Trophoblast cell (in vitro differentiated cells and primary cell): ENCODE measurements around the gene DTD1.
A peak's percentile ranks its signal among the peaks of the same experiment; 100 is the strongest.

ENCODE experiments used
- DNase-seq, 2 donors: peaks; one replicate each; pipeline ENCODE4 v3.0.0-alpha.2; 2016
- H2AFZ ChIP-seq: 2 replicates; pipeline ENCODE4 v1.6.1; 2013; ENCODE audit warnings: low read length, moderate library complexity, mild to moderate bottlenecking; ENCODE audit not compliant: insufficient read depth, poor library complexity
- H2AK5ac ChIP-seq: 2 replicates; pipeline ENCODE4 v1.6.1; 2013; ENCODE audit warnings: mild to moderate bottlenecking, low read length
- H2BK120ac ChIP-seq: 2 replicates; pipeline ENCODE4 v1.6.1; 2013; ENCODE audit warnings: low read length, mild to moderate bottlenecking, moderate library complexity; ENCODE audit not compliant: insufficient read depth, poor library complexity
- H2BK12ac ChIP-seq: 2 replicates; pipeline ENCODE4 v1.6.1; 2013; ENCODE audit warnings: mild to moderate bottlenecking, low read length, moderate library complexity
- H2BK5ac ChIP-seq: 2 replicates; pipeline ENCODE4 v1.6.1; 2013; ENCODE audit warnings: low read length, low read depth, moderate library complexity, mild to moderate bottlenecking; ENCODE audit not compliant: poor library complexity
- H3K14ac ChIP-seq: 2 replicates; pipeline ENCODE4 v1.6.1; 2013; ENCODE audit warnings: mild to moderate bottlenecking, low read length
- H3K18ac ChIP-seq: 2 replicates; pipeline ENCODE4 v1.6.1; 2013; ENCODE audit warnings: mild to moderate bottlenecking, low read length
- H3K23ac ChIP-seq: 2 replicates; pipeline ENCODE4 v1.6.1; 2013; ENCODE audit warnings: low read length
- H3K27ac ChIP-seq: 2 replicates; pipeline ENCODE4 v1.5.1; 2013; ENCODE audit warnings: low read depth, mild to moderate bottlenecking, inconsistent platforms, low read length, moderate library complexity
- H3K27me3 ChIP-seq: 2 replicates; pipeline ENCODE4 v1.6.1; 2013; ENCODE audit warnings: inconsistent platforms, mild to moderate bottlenecking, low read length, moderate library complexity; ENCODE audit not compliant: insufficient read depth
- H3K36me3 ChIP-seq, 2 experiments: 1 replicate in 1 of 2; 2 replicates in 1 of 2; pipeline ENCODE4 v1.6.1; 2013; ENCODE audit warnings: low read length in 2 of 2, mild to moderate bottlenecking in 2 of 2, moderate library complexity in 1 of 2; ENCODE audit not compliant: insufficient read depth in 2 of 2, control insufficient read depth in 1 of 2
- H3K4ac ChIP-seq: 2 replicates; pipeline ENCODE4 v1.6.1; 2013; ENCODE audit warnings: low read depth, mild to moderate bottlenecking, low read length, moderate library complexity
- H3K4me1 ChIP-seq, 2 experiments: 1 replicate in 1 of 2; 2 replicates in 1 of 2; pipeline ENCODE4 v1.6.1; 2013; ENCODE audit warnings: low read length in 2 of 2, mild to moderate bottlenecking in 2 of 2, moderate library complexity in 1 of 2; ENCODE audit not compliant: insufficient read depth in 2 of 2, control insufficient read depth in 1 of 2
- H3K4me2 ChIP-seq: 2 replicates; pipeline ENCODE4 v1.6.1; 2013; ENCODE audit warnings: inconsistent platforms, mild to moderate bottlenecking, low read length, moderate library complexity
- H3K4me3 ChIP-seq: 2 replicates; pipeline ENCODE4 v1.5.1; 2013; ENCODE audit warnings: mild to moderate bottlenecking, low read depth, low read length, inconsistent platforms
- H3K79me1 ChIP-seq: one replicate; pipeline ENCODE4 v1.6.1; 2013; ENCODE audit warnings: low read length
- H3K79me2 ChIP-seq: 2 replicates; pipeline ENCODE4 v1.6.1; 2013; ENCODE audit warnings: low read length, mild to moderate bottlenecking; ENCODE audit not compliant: control insufficient read depth, insufficient read depth, poor library complexity
- H3K9ac ChIP-seq: 2 replicates; pipeline ENCODE4 v1.6.1; 2013; ENCODE audit warnings: mild to moderate bottlenecking, low read length
- H3K9me3 ChIP-seq: 2 replicates; pipeline ENCODE4 v1.6.1; 2013; ENCODE audit warnings: low read depth, mild to moderate bottlenecking, control low read depth, inconsistent platforms, low read length; ENCODE audit not compliant: insufficient read depth
- H4K12ac ChIP-seq: 2 replicates; pipeline ENCODE4 v1.6.1; 2013; ENCODE audit warnings: low read depth, mild to moderate bottlenecking, low read length, moderate library complexity
- H4K8ac ChIP-seq: 2 replicates; pipeline ENCODE4 v1.6.1; 2013; ENCODE audit warnings: low read depth, mild to moderate bottlenecking, low read length, moderate library complexity
- H4K91ac ChIP-seq: one replicate; pipeline ENCODE4 v1.6.1; 2013; ENCODE audit warnings: low read depth, mild to moderate bottlenecking, low read length, moderate library complexity
- WGBS: extraction: QIAGEN DNeasy Blood & Tissue Kit; methylation state at CpG from one replicate; pipeline ENCODE4 v1.1.7; 2013; ENCODE audit warnings: missing lambda C conversion rate; ENCODE audit not compliant: insufficient read length, insufficient coverage; ENCODE audit errors: extremely low coverage; 5-methylcytosine and 5-hydroxymethylcytosine counted together

Gene DTD1

GRCh38 chr20:18665135-18665534, 77.3 kb downstream of the DTD1 start:
- H3K9me3 ChIP-seq: no peaks in the 10 kb centered on the region
- H3K9ac ChIP-seq: no peak overlapping the region
- no peaks in the 10 kb centered on the region for H3K27me3 ChIP-seq
- peaks cover 12 to 16% of the 10 kb centered on the region in 2 experiments for H3K4me1 ChIP-seq
- WGBS: no CpG with 5 or more reads among the region's 2 CpGs
- no peak overlapping the region for H2BK5ac ChIP-seq
- no peak for DNase-seq
- no peak overlapping the region for H4K12ac ChIP-seq
- H3K79me2 ChIP-seq: no peaks in the 10 kb centered on the region
- H3K79me1 ChIP-seq: peaks cover 3% of the 10 kb centered on the region
- no peak overlapping the region for H4K91ac ChIP-seq
- H3K18ac ChIP-seq: no peak overlapping the region
- H2BK12ac ChIP-seq: no peak overlapping the region
- no peak overlapping the region for H2BK120ac ChIP-seq
- H3K27ac ChIP-seq: no peak overlapping the region
- no peak overlapping the region for H3K4me3 ChIP-seq
- no peak overlapping the region for H2AFZ ChIP-seq
- no peak overlapping the region for H3K14ac ChIP-seq
- H3K4ac ChIP-seq: no peak overlapping the region
- H2AK5ac ChIP-seq: no peak overlapping the region
- H3K4me2 ChIP-seq: no peak overlapping the region
- no peak overlapping the region for H3K23ac ChIP-seq
- no peak overlapping the region for H4K8ac ChIP-seq
- no peaks in the 10 kb centered on the region for H3K36me3 ChIP-seq

- H3K9me3 ChIP-seq: no peaks in the 10 kb centered on the region
- H2BK5ac ChIP-seq: no peak overlapping the region
- no peaks in the 10 kb centered on the region for H3K36me3 ChIP-seq
- no peak overlapping the region for H3K27ac ChIP-seq
- no peak for DNase-seq
- H3K4ac ChIP-seq: no peak overlapping the region
- H3K18ac ChIP-seq: no peak overlapping the region
- no peak overlapping the region for H3K4me2 ChIP-seq
- H4K8ac ChIP-seq: no peak overlapping the region
- H3K79me2 ChIP-seq: no peaks in the 10 kb centered on the region
- H2BK120ac ChIP-seq: no peak overlapping the region
- no peak overlapping the region for H3K23ac ChIP-seq
- H2AFZ ChIP-seq: no peak overlapping the region
- H2BK12ac ChIP-seq: no peak overlapping the region
- no CpG with 5 or more reads among the region's 9 CpGs for WGBS
- no peak overlapping the region for H2AK5ac ChIP-seq
- no peak overlapping the region for H4K12ac ChIP-seq
- no peaks in the 10 kb centered on the region for H3K27me3 ChIP-seq
- H3K79me1 ChIP-seq: peaks cover 3% of the 10 kb centered on the region
- H3K9ac ChIP-seq: no peak overlapping the region
- H3K4me1 ChIP-seq: peaks cover 12 to 16% of the 10 kb centered on the region in 2 experiments
- H4K91ac ChIP-seq: no peak overlapping the region
- H3K14ac ChIP-seq: no peak overlapping the region
- no peak overlapping the region for H3K4me3 ChIP-seq
These were observed 79.1 kb downstream of the DTD1 start for GRCh38 chr20:18666803-18667415.

GRCh38 chr20:18669241-18670019, 81.6 kb downstream of the DTD1 start:
- no peaks in the 10 kb centered on the region for H3K9me3 ChIP-seq
- no peak overlapping the region for H2AK5ac ChIP-seq
- no peak overlapping the region for H3K23ac ChIP-seq
- no peak overlapping the region for H3K9ac ChIP-seq
- peak; percentile 83 to 94 for DNase-seq
- no peaks in the 10 kb centered on the region for H3K79me2 ChIP-seq
- H2AFZ ChIP-seq: no peak overlapping the region
- H3K14ac ChIP-seq: no peak overlapping the region
- no peak overlapping the region for H2BK5ac ChIP-seq
- H3K27ac ChIP-seq: peak overlapping the region; percentile 61
- H3K4me2 ChIP-seq: peak overlapping the region; percentile 4
- no peak overlapping the region for H3K4me3 ChIP-seq
- H3K4ac ChIP-seq: no peak overlapping the region
- WGBS: no CpG with 5 or more reads among the region's 15 CpGs
- peaks cover 3% of the 10 kb centered on the region for H3K79me1 ChIP-seq
- H3K27me3 ChIP-seq: no peaks in the 10 kb centered on the region
- H3K4me1 ChIP-seq: peaks cover 12 to 16% of the 10 kb centered on the region in 2 experiments
- H4K12ac ChIP-seq: no peak overlapping the region
- H4K8ac ChIP-seq: no peak overlapping the region
- H3K18ac ChIP-seq: no peak overlapping the region
- no peak overlapping the region for H2BK12ac ChIP-seq
- no peak overlapping the region for H2BK120ac ChIP-seq
- no peak overlapping the region for H4K91ac ChIP-seq
- H3K36me3 ChIP-seq: no peaks in the 10 kb centered on the region

GRCh38 chr20:18671203-18671710, 83.4 kb downstream of the DTD1 start:
- Histone ChIP-seq H4K8ac (no peak overlapping the region), H3K36me3 (no peaks in the 10 kb centered on the region), H2AK5ac (no peak overlapping the region), H4K91ac (no peak overlapping the region), H2AFZ (no peak overlapping the region), H2BK5ac (no peak overlapping the region), H3K79me1 (peaks cover 3% of the 10 kb centered on the region), H3K4me2 (no peak overlapping the region), H3K23ac (no peak overlapping the region), H3K9me3 (no peaks in the 10 kb centered on the region), H3K79me2 (no peaks in the 10 kb centered on the region), H2BK120ac (no peak overlapping the region), H3K4me1 (peaks cover 12 to 18% of the 10 kb centered on the region in 2 experiments), H3K9ac (no peak overlapping the region), H3K27ac (no peak overlapping the region), H2BK12ac (no peak overlapping the region), H3K4me3 (no peak overlapping the region), H3K27me3 (no peaks in the 10 kb centered on the region), H3K14ac (no peak overlapping the region), H3K18ac (no peak overlapping the region), H4K12ac (no peak overlapping the region), H3K4ac (no peak overlapping the region)
- WGBS: no CpG with 5 or more reads among the region's 3 CpGs
- no peak for DNase-seq
